Right lobe of liver (tissue), 6 donors: Measurements from ENCODE around the gene ANKRD33B. TPM values are rescaled to one million over a fixed set of nuclear protein-coding genes. Genes with fewer than 3 reads are reported as not detected.

Source experiments
- ATAC-seq, 4 donors: fragments of 200-7000 bp; cut with Tn5 transposase; one replicate each; pipeline ENCODE4 v1.9.1; 2020; ENCODE audit warnings: mild to moderate bottlenecking in 4 of 4, moderate library complexity in 4 of 4
- DNase-seq, 3 donors: peaks; one replicate each; pipeline ENCODE4 v3.0.0-alpha.2; 2020
- H3K27ac ChIP-seq, 3 donors: fragments of 200-600 bp; one replicate each; pipeline ENCODE4 v1.8.0; 2022
- H3K27me3 ChIP-seq, 2 donors: fragments of 200-600 bp; one replicate each; pipeline ENCODE4 v1.8.0; 2022
- H3K36me3 ChIP-seq, 4 donors: fragments of 200-600 bp; sonication (generic) in 1 of 4; one replicate each; pipeline versions ENCODE4 v1.5.1 to v1.8.0; 2017 to 2022; ENCODE audit warnings: control low read depth in 1 of 4
- H3K4me1 ChIP-seq, 4 donors: fragments of 200-600 bp; sonication (generic) in 1 of 4; one replicate each; pipeline versions ENCODE4 v1.5.1 to v1.8.0; 2017 to 2022; ENCODE audit warnings: control low read depth in 1 of 4
- H3K4me3 ChIP-seq, 3 donors: fragments of 200-600 bp; one replicate each; pipeline ENCODE4 v1.8.0; 2022
- H3K9me3 ChIP-seq, 4 donors: fragments of 200-600 bp; sonication (generic) in 1 of 4; one replicate each; pipeline versions ENCODE4 v1.5.1 to v1.8.0; 2017 to 2022; ENCODE audit warnings: control low read depth in 1 of 4
- POLR2A ChIP-seq: fragments of 450-650 bp; IDR thresholded peaks from one replicate; pipeline ENCODE4 v1.6.1; 2017; ENCODE audit warnings: antibody characterized with exemption, mild to moderate bottlenecking
- WGBS: methylation state at CpG from one replicate; pipeline ENCODE4 v1.1.6; 2018; ENCODE audit warnings: low coverage, low lambda C conversion rate; ENCODE audit not compliant: insufficient coverage; ENCODE audit errors: missing lambda C conversion rate; 5-methylcytosine and 5-hydroxymethylcytosine counted together
- intact Hi-C, 2 donors: fragments of 100-400 bp; cut with DNase I; formaldehyde crosslinking; loops; one replicate each; pipeline versions ENCODE4 v1.11.2 to v1.14.1; 2022
- total RNA-seq, 6 experiments: library from RNA; depleted of rRNA in 2 of 6; stranded (reverse); fragments of >200 nt in 2 of 6; fragmentation: NEBNext Ultra II Directional in 3 of 6; extraction: Animal tissue kit (Norgen Biotek cat#: 25700) in 3 of 6; gene quantifications; one replicate each; pipeline versions ENCODE4 v1.1.0 to v1.2.4, GENCODE V29; 2016 to 2023
- TF ChIP-seq, protein P1 (sequence below), 4 donors: fragments of 200-600 bp in 3 of 4; fragments of 450-650 bp in 1 of 4; IDR thresholded peaks; one replicate each; pipeline versions ENCODE4 v1.5.1 to v1.8.0; 2016 to 2022; ENCODE audit warnings: antibody characterized with exemption in 4 of 4, mild to moderate bottlenecking in 2 of 4
- donor health status: DM: no; HTN: yes; CAD: no.
- donor health status: DM: no; HTN: no; CAD: no.
- donor health status: DM: no; HTN: no; CAD: no.
- donor health status: DM: no; HTN: yes; CAD: no.
- donor health status: DM: no; HTN: yes; CAD: no.

Gene ANKRD33B
- total RNA-seq, 6 experiments from 2014 or later, result 0.16 to 1.3 (median 0.29) TPM

DNA sequence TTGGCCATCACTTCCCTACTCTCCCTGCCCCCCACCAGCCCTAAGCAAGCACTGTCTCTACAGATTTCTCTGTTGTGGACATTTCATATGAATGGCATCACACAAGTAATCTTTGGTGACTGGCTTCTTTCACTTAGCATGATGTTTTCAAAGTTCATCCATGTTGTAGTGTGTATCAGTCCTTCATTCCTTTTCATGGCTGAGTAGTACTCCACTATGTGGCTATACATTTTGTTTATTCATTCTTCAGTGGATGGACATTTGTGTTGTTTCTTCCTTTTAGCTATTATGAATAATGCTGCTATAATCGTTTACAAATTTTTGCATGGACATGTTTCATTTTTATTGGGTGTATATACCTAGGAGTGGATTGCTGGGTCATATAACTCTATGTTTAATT, 113.1 kb downstream of the ANKRD33B start:
- TF ChIP-seq, protein P1, sequence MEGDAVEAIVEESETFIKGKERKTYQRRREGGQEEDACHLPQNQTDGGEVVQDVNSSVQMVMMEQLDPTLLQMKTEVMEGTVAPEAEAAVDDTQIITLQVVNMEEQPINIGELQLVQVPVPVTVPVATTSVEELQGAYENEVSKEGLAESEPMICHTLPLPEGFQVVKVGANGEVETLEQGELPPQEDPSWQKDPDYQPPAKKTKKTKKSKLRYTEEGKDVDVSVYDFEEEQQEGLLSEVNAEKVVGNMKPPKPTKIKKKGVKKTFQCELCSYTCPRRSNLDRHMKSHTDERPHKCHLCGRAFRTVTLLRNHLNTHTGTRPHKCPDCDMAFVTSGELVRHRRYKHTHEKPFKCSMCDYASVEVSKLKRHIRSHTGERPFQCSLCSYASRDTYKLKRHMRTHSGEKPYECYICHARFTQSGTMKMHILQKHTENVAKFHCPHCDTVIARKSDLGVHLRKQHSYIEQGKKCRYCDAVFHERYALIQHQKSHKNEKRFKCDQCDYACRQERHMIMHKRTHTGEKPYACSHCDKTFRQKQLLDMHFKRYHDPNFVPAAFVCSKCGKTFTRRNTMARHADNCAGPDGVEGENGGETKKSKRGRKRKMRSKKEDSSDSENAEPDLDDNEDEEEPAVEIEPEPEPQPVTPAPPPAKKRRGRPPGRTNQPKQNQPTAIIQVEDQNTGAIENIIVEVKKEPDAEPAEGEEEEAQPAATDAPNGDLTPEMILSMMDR (IDR thresholded peaks at IDR 0.05), result no peak
- no peak for TF ChIP-seq POLR2A
- H3K4me3 ChIP-seq, result no peak overlapping the region
- DNase-seq, result no peak
- no peaks in the 10 kb centered on the region for H3K27me3 ChIP-seq
- peaks cover 0 to 6% (median 2%) of the 10 kb centered on the region in 4 donors for H3K4me1 ChIP-seq
- peaks cover 0 to 27% (median 12%) of the 10 kb centered on the region in 4 donors for H3K36me3 ChIP-seq
- no peak for ATAC-seq
- 86% methylated on average over 1 of the region's 1 CpG for WGBS
- no peak overlapping the region for H3K27ac ChIP-seq
- no peaks in the 10 kb centered on the region for H3K9me3 ChIP-seq
- intact Hi-C loops, result no loop called here

DNA sequence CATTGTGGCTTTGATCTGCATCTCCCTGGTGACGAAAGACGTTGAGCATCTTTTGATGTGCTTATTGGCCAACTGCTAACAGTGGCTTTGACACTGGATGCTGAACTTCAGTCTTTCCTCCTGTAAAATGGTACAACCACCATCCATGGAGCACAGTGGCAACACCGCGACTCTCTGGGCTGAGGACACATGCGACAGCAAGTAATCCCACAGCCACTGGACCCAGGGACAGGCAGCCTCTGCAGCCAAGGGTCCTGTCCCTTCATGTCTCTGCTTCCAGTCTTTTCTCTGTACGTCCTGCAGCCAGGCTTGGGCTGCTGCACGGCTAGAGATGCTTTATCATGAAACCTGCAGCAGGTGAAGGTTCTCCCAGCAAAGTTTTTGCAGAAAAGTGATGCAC, 113.7 kb downstream of the ANKRD33B start:
- Histone ChIP-seq H3K27me3 (no peaks in the 10 kb centered on the region), H3K36me3 (peaks cover 0 to 30% (median 15%) of the 10 kb centered on the region in 4 donors), H3K4me1 (peaks cover 0 to under 1% (median 0%) of the 10 kb centered on the region in 4 donors), H3K27ac (no peak overlapping the region), H3K9me3 (no peaks in the 10 kb centered on the region), H3K4me3 (no peak overlapping the region)
- TF ChIP-seq, protein P1 (IDR thresholded peaks at IDR 0.05), result no peak
- TF ChIP-seq POLR2A, result no peak
- WGBS, result 94% methylated on average over 3 of the region's 7 CpGs
- intact Hi-C loops, result no loop called here
- ATAC-seq (no peak), DNase-seq (no peak)

DNA sequence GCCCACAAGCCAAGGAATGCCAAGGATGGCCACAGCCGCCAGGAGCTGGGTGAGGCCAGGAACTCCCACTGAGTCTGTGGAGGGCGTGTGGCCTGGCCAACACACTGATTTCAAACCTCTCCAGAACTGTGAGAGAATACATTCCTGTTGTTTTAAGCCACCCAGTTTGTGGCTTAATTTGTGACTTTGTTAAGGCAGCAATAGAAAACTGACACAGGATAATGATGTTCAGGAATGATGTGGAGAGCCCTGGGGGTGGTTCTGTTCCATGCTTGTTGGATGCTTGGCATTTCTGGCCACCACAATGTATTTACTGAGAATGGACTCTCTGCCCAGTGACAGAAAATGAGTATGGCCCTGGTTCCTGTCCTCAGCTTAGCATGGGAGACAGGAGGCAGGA, 114.4 kb downstream of the ANKRD33B start:
- no peak for ATAC-seq
- no peak for DNase-seq
- H3K4me1 ChIP-seq, result no peaks in the 10 kb centered on the region
- intact Hi-C loops, result no loop called here
- H3K27me3 ChIP-seq, result no peaks in the 10 kb centered on the region
- no peak overlapping the region for H3K4me3 ChIP-seq
- H3K27ac ChIP-seq, result no peak overlapping the region
- H3K36me3 ChIP-seq, result peaks cover 0 to 37% (median 18%) of the 10 kb centered on the region in 4 donors
- H3K9me3 ChIP-seq, result no peaks in the 10 kb centered on the region
- TF ChIP-seq, protein P1 (IDR thresholded peaks at IDR 0.05), result no peak
- TF ChIP-seq POLR2A, result no peak
- no CpG with 5 or more reads among the region's 2 CpGs for WGBS

DNA sequence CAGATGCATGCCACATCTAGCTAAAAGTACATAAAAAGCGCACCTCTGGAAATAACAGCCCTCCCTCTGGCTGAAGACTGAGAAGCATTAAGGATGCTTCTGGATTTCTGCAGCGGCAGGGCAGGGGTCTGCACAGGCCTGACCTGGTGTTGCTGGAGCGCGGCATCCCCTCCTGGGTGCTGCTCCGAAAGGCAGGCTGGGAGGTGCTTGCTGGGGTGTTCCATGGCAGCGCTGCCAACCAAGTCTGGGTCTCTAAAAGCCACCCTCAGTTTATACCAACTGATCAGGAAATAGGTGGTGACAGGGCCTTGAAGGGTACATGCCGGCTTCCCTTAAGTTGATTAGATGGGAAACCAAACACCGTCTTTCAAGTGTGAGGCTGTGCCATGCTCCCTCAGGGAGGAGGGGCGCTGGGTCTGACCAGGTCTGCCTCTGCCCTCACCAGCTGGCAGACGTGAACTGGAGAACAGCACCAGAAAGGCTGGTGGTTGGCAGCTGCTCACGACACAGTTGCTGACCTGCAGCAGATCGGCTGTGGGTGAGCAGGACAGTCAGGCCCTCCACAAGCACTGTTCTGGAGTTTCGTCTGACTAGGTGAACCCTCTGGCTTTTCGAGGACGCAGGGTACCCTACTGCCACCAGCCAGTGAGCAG, 115.6 kb downstream of the ANKRD33B start:
- Histone ChIP-seq H3K9me3 (no peaks in the 10 kb centered on the region), H3K36me3 (peaks cover 0 to 40% (median 18%) of the 10 kb centered on the region in 4 donors), H3K27ac (no peak overlapping the region), H3K4me3 (no peak overlapping the region), H3K27me3 (no peaks in the 10 kb centered on the region), H3K4me1 (no peaks in the 10 kb centered on the region)
- WGBS, result 80% methylated on average over 3 of the region's 15 CpGs
- ATAC-seq (no peak), DNase-seq (no peak)
- TF ChIP-seq, protein P1 (IDR thresholded peaks at IDR 0.05), result no peak
- TF ChIP-seq POLR2A, result no peak
- intact Hi-C loops, result no loop called here
